H1 (cell line): ENCODE data around the gene MYO1A. TPM values are rescaled to one million over a fixed set of nuclear protein-coding genes. Genes with fewer than 3 reads are reported as not detected.

Experiments used
- CTCF ChIA-PET: fragments of 300-600 bp; sonication (Branson Sonifier 250); formaldehyde crosslinking; loops from one replicate; lab custom pipeline; 2021; ENCODE audit not compliant: partially characterized antibody; lab: Charles Lee
- POLR2A ChIA-PET: fragments of 300-600 bp; sonication (Branson Sonifier 250); formaldehyde crosslinking; loops from one replicate; lab custom pipeline; 2021; ENCODE audit warnings: inconsistent platforms; ENCODE audit not compliant: partially characterized antibody; lab: Charles Lee
- DNase-seq, 2 experiments: peaks; one replicate each; pipeline versions ENCODE4 v3.0.0 to v3.0.0-alpha.2; 2010 to 2022; ENCODE audit warnings: low spot score in 2 of 2, low read depth in 1 of 2, mixed read lengths in 1 of 2
- FAIRE-seq: peaks from 2 replicates; lab custom pipeline; 2011; peaks lifted over from hg19 to GRCh38; lab: Jason Lieb, UNC
- H2AFZ ChIP-seq: 2 replicates; pipeline ENCODE4 v1.8.1; 2012; ENCODE audit warnings: low read length, inconsistent platforms
- H2AK5ac ChIP-seq: 2 replicates; pipeline ENCODE4 v1.6.1; 2013; ENCODE audit warnings: low read depth, low read length
- H2BK120ac ChIP-seq: replicated peaks from 2 replicates; pipeline ENCODE3; 2013; ENCODE audit warnings: low read depth, low read length, inconsistent platforms
- H2BK12ac ChIP-seq: 2 replicates; pipeline ENCODE4 v1.6.1; 2013; ENCODE audit warnings: low read depth, low read length
- H2BK15ac ChIP-seq: 2 replicates; pipeline ENCODE4 v1.6.1; 2013; ENCODE audit warnings: low read length
- H2BK20ac ChIP-seq: 2 replicates; pipeline ENCODE4 v1.6.1; 2013; ENCODE audit warnings: low read length
- H2BK5ac ChIP-seq: 2 replicates; pipeline ENCODE4 v1.6.1; 2013; ENCODE audit warnings: low read depth, low read length
- H3K14ac ChIP-seq: 2 replicates; pipeline ENCODE4 v1.6.1; 2013; ENCODE audit warnings: inconsistent platforms; ENCODE audit not compliant: insufficient read length
- H3K18ac ChIP-seq: 2 replicates; pipeline ENCODE4 v1.6.1; 2013; ENCODE audit warnings: low read length; ENCODE audit errors: extremely low read depth
- H3K23ac ChIP-seq: 2 replicates; pipeline ENCODE4 v1.6.1; 2013; ENCODE audit warnings: inconsistent platforms; ENCODE audit not compliant: insufficient read length
- H3K23me2 ChIP-seq: 2 replicates; pipeline ENCODE4 v1.6.1; 2013; ENCODE audit warnings: low read depth, low read length
- H3K27ac ChIP-seq: 2 replicates; pipeline ENCODE4 v1.6.1; 2011; ENCODE audit warnings: low read depth, low read length, inconsistent platforms
- H3K27me3 ChIP-seq, 4 experiments: replicated peaks in 1 of 4; 1 replicate in 1 of 4; 2 replicates in 3 of 4; pipeline versions ENCODE4 v1.6.1 to v1.8.1; 2011 to 2013; ENCODE audit warnings: low read length in 3 of 4, mild to moderate bottlenecking in 3 of 4, inconsistent platforms in 2 of 4, mixed read lengths in 2 of 4, moderate library complexity in 1 of 4; ENCODE audit not compliant: control insufficient read depth in 3 of 4, insufficient read depth in 3 of 4; ENCODE audit errors: extremely low read depth in 1 of 4
- H3K36me3 ChIP-seq, 4 experiments: 2 replicates each; pipeline versions ENCODE4 v1.6.1 to v1.8.1; 2011 to 2013; ENCODE audit warnings: mild to moderate bottlenecking in 4 of 4, low read length in 3 of 4, moderate library complexity in 2 of 4, control low read depth in 1 of 4, inconsistent platforms in 1 of 4; ENCODE audit not compliant: insufficient read depth in 4 of 4, control insufficient read depth in 2 of 4
- H3K4ac ChIP-seq: replicated peaks from 2 replicates; pipeline ENCODE3; 2013; ENCODE audit warnings: low read length, low read depth, mixed read lengths, inconsistent platforms; ENCODE audit not compliant: insufficient read length
- H3K4me1 ChIP-seq, 4 experiments: replicated peaks in 1 of 4; 1 replicate in 1 of 4; 2 replicates in 3 of 4; pipeline versions ENCODE4 v1.6.1 to v1.8.1; 2011 to 2013; ENCODE audit warnings: low read length in 3 of 4, inconsistent platforms in 2 of 4, mixed read lengths in 1 of 4; ENCODE audit not compliant: insufficient read depth in 4 of 4, control insufficient read depth in 3 of 4
- H3K4me2 ChIP-seq, 2 experiments: 2 replicates each; pipeline versions ENCODE4 v1.6.1 to v1.8.1; 2011 to 2013; ENCODE audit warnings: low read depth in 2 of 2, low read length in 2 of 2, control low read depth in 1 of 2, inconsistent platforms in 1 of 2, mild to moderate bottlenecking in 1 of 2; ENCODE audit not compliant: insufficient read depth in 1 of 2
- H3K4me3 ChIP-seq, 4 experiments: fragments of 200-600, 300-600 bp in 1 of 4; sonication (generic), shearing (Covaris generic), sonication (Bioruptor Twin) in 1 of 4; 2 replicates each; pipeline versions ENCODE4 v1.5.1 to v1.8.1; 2011 to 2016; ENCODE audit warnings: low read length in 4 of 4, low read depth in 3 of 4, control low read depth in 2 of 4, inconsistent platforms in 2 of 4, mild to moderate bottlenecking in 2 of 4, mixed read lengths in 1 of 4, moderate library complexity in 1 of 4; ENCODE audit not compliant: insufficient read depth in 2 of 4; ENCODE audit errors: extremely low read depth in 1 of 4
- H3K56ac ChIP-seq: replicated peaks from 2 replicates; pipeline ENCODE3; 2013; ENCODE audit warnings: low read depth, mild to moderate bottlenecking, mixed read lengths, low read length, inconsistent platforms; ENCODE audit not compliant: insufficient read length
- H3K79me1 ChIP-seq: 2 replicates; pipeline ENCODE4 v1.6.1; 2013; ENCODE audit warnings: low read depth, low read length, control low read depth
- H3K79me2 ChIP-seq, 2 experiments: 2 replicates each; pipeline versions ENCODE4 v1.6.1 to v1.8.1; 2012 to 2013; ENCODE audit warnings: low read length in 2 of 2, mild to moderate bottlenecking in 2 of 2, inconsistent platforms in 1 of 2; ENCODE audit not compliant: insufficient read depth in 2 of 2, control insufficient read depth in 1 of 2
- H3K9ac ChIP-seq, 4 experiments: replicated peaks in 1 of 4; 1 replicate in 1 of 4; 2 replicates in 3 of 4; pipeline versions ENCODE4 v1.6.1 to v1.8.1; 2011 to 2013; ENCODE audit warnings: low read depth in 3 of 4, low read length in 3 of 4, control low read depth in 2 of 4, mild to moderate bottlenecking in 2 of 4, moderate library complexity in 2 of 4, inconsistent platforms in 1 of 4; ENCODE audit errors: extremely low read depth in 1 of 4
- H3K9me3 ChIP-seq, 2 experiments: 2 replicates each; pipeline versions ENCODE4 v1.6.1 to v1.8.1; 2012 to 2013; ENCODE audit warnings: mild to moderate bottlenecking in 2 of 2, moderate library complexity in 2 of 2, control low read depth in 1 of 2, inconsistent platforms in 1 of 2, low read depth in 1 of 2, low read length in 1 of 2, mixed read lengths in 1 of 2; ENCODE audit not compliant: insufficient read depth in 2 of 2
- H4K20me1 ChIP-seq, 2 experiments: replicated peaks in 1 of 2; 2 replicates each; pipeline versions ENCODE3 to v1.8.1; 2011 to 2013; ENCODE audit warnings: inconsistent platforms in 2 of 2, low read length in 2 of 2, mild to moderate bottlenecking in 1 of 2; ENCODE audit not compliant: insufficient read depth in 2 of 2, control insufficient read depth in 1 of 2
- H4K5ac ChIP-seq: 2 replicates; pipeline ENCODE4 v1.6.1; 2013; ENCODE audit warnings: low read length, low read depth, mixed read lengths, inconsistent platforms; ENCODE audit not compliant: insufficient read length
- H4K8ac ChIP-seq: 2 replicates; pipeline ENCODE4 v1.8.0; 2013; ENCODE audit warnings: mild to moderate bottlenecking, moderate library complexity, low read length, inconsistent platforms; ENCODE audit not compliant: insufficient read depth; ENCODE audit errors: extremely low read depth
- H4K91ac ChIP-seq: replicated peaks from 2 replicates; pipeline ENCODE3; 2013; ENCODE audit warnings: low read length, mixed read lengths, inconsistent platforms; ENCODE audit not compliant: insufficient read length
- CREB1 ChIP-seq: IDR thresholded peaks from 2 replicates; pipeline ENCODE4 v1.6.1; 2012; ENCODE audit warnings: inconsistent platforms
- GABPA ChIP-seq: IDR thresholded peaks from 2 replicates; pipeline ENCODE4 v1.6.1; 2011; ENCODE audit warnings: mild to moderate bottlenecking, low read length, moderate library complexity, borderline replicate concordance; ENCODE audit not compliant: insufficient read depth
- JUN ChIP-seq: IDR thresholded peaks from 2 replicates; pipeline ENCODE4 v1.6.1; 2011; ENCODE audit warnings: low read depth, mild to moderate bottlenecking, improper control_type of control experiment, low read length
- TCF12 ChIP-seq: IDR thresholded peaks from 2 replicates; pipeline ENCODE4 v1.6.1; 2011; ENCODE audit warnings: low read depth, mild to moderate bottlenecking, low read length
- WGBS, 2 experiments: shearing (Covaris generic) in 1 of 2; methylation state at CpG; one replicate each; pipeline versions ENCODE4 v1.1.6 to v1.1.7; 2013 to 2015; ENCODE audit warnings: low lambda C conversion rate in 2 of 2, mixed read lengths in 2 of 2, inconsistent platforms in 1 of 2, low coverage in 1 of 2, missing lambda C conversion rate in 1 of 2; ENCODE audit not compliant: insufficient replicate concordance in 2 of 2, insufficient coverage in 1 of 2, insufficient read length in 1 of 2; ENCODE audit errors: extremely low coverage in 1 of 2, missing lambda C conversion rate in 1 of 2; 5-methylcytosine and 5-hydroxymethylcytosine counted together
- polyA plus RNA-seq, 7 experiments: library from polyadenylated mRNA; depleted of rRNA in 3 of 7; stranded (reverse) in 5 of 7; unstranded in 2 of 7; fragments of >200 nt in 5 of 7; fragments of 200-250 nt in 2 of 7; gene quantifications; 1 replicate in 5 of 7; 2 replicates in 1 of 7; 4 replicates in 1 of 7; pipeline versions ENCODE4 v1.2.1 to v1.2.3, GENCODE V29; 2011 to 2013; ENCODE audit warnings: missing spikeins in 2 of 7, mixed read lengths in 2 of 7
- total RNA-seq: library from RNA; stranded (reverse); fragmentation: NEBNext Ultra II Directional; extraction: Animal tissue kit (Norgen Biotek cat#: 25700); gene quantifications from 2 replicates; pipeline ENCODE4 v1.2.1, GENCODE V29; 2021

Gene MYO1A
- total and polyA plus RNA-seq, 2 of the 8 experiments (the other 6 are each of a cell fraction or from before 2014, with no cell fraction given), result 0.54 to 0.77 TPM

DNA sequence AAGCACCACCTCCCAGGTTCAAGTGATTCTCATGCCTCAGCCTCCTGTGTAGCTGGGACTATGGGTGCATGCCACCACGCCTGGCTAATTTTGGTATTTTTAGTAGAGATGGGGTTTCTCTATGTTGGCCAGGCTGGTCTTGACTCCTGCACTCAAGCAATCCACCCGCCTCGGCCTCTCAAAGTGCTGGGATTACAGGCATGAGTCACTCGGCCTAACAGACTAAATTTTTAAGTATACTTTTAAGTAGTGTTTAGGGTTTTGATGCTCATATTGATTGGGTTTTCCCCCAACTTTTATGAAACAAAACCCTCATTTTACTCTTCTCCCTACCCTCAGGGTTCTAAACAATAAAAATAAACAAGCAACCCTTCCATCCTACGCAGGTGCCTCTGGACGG, 5.5 kb downstream of the MYO1A start:
- H2BK12ac ChIP-seq, result no peak overlapping the region
- H3K36me3 ChIP-seq, result no peaks in the 10 kb centered on the region
- H4K20me1 ChIP-seq, result no peaks in the 10 kb centered on the region
- no peak overlapping the region for H4K8ac ChIP-seq
- H4K91ac ChIP-seq, result no peak overlapping the region
- no peak overlapping the region for H2BK5ac ChIP-seq
- no peak overlapping the region for H2AK5ac ChIP-seq
- ChIA-PET POLR2A (interaction anchor here (1.0 to 1.3 kb wide), 3 partner anchors 8 to 32 kb away, joined by 3 to 4 read pairs (median 4); no protein-coding TSS in a partner anchor), CTCF (interaction anchor here (0.6 to 4.8 kb wide), 12 partner anchors 9 to 264 kb away, joined by 3 to 25 read pairs (median 6); partner anchors contain the start of gene STAT6)
- DNase-seq (no peak), FAIRE-seq (no peak)
- no peak overlapping the region for H3K4ac ChIP-seq
- H3K27me3 ChIP-seq, result no peaks in the 10 kb centered on the region
- H3K79me1 ChIP-seq, result no peaks in the 10 kb centered on the region
- no peaks in the 10 kb centered on the region for H3K79me2 ChIP-seq
- no peak overlapping the region for H3K18ac ChIP-seq
- no peaks in the 10 kb centered on the region for H3K9me3 ChIP-seq
- no peaks in the 10 kb centered on the region for H3K4me1 ChIP-seq
- no peak overlapping the region for H2BK15ac ChIP-seq
- H3K9ac ChIP-seq, result no peak overlapping the region
- WGBS, 2 experiments, result 82% methylated on average over 6 of the region's 6 CpGs; no CpG with 5 or more reads in 1 of the 2 experiments
- H4K5ac ChIP-seq, result no peak overlapping the region
- no peaks in the 10 kb centered on the region for H3K23me2 ChIP-seq
- H3K14ac ChIP-seq, result no peak overlapping the region
- no peak overlapping the region for H3K27ac ChIP-seq
- H3K4me3 ChIP-seq, result no peak overlapping the region
- H2BK20ac ChIP-seq, result no peak overlapping the region
- no peak for TF ChIP-seq CREB1
- no peak for TF ChIP-seq TCF12
- TF ChIP-seq JUN, result no peak
- TF ChIP-seq GABPA, result no peak
- no peak overlapping the region for H2AFZ ChIP-seq
- H3K23ac ChIP-seq, result no peak overlapping the region
- no peak overlapping the region for H3K56ac ChIP-seq
- no peak overlapping the region for H2BK120ac ChIP-seq
- H3K4me2 ChIP-seq, result no peak overlapping the region
